ENCODE results near the gene PRELP.

DNA sequence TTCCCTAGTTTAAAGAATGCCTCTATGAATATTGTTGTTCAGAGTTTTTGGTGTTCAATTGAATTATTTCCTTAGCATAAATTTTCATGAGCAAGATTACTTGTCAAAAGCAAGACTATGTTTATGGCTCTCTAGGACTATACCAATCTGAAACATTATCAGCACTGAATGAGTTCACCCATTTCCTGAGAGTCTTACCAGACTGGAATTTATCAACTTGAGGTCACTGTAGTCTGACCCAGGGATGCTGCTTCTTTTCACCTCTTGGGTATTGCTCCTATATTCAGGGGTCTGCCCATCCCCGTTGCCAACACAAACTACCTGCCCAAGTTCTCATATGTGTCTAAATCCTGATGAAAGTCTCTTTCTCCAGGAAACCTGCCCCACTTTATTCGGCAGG is 61.0 kb downstream of the PRELP start:
- TF ChIP-seq, protein P1, sequence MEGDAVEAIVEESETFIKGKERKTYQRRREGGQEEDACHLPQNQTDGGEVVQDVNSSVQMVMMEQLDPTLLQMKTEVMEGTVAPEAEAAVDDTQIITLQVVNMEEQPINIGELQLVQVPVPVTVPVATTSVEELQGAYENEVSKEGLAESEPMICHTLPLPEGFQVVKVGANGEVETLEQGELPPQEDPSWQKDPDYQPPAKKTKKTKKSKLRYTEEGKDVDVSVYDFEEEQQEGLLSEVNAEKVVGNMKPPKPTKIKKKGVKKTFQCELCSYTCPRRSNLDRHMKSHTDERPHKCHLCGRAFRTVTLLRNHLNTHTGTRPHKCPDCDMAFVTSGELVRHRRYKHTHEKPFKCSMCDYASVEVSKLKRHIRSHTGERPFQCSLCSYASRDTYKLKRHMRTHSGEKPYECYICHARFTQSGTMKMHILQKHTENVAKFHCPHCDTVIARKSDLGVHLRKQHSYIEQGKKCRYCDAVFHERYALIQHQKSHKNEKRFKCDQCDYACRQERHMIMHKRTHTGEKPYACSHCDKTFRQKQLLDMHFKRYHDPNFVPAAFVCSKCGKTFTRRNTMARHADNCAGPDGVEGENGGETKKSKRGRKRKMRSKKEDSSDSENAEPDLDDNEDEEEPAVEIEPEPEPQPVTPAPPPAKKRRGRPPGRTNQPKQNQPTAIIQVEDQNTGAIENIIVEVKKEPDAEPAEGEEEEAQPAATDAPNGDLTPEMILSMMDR (IDR thresholded peaks at IDR 0.05; ENCODE audit: insufficient read depth, low read depth, low read length), result no peak
- TF ChIP-seq EZH2 (IDR thresholded peaks at IDR 0.05; ENCODE audit: insufficient read depth, low read length), result no peak

All from astrocyte (in vitro differentiated cells and primary cell).